ENCODE data around the gene ANKH.

Gene ANKH

DNA sequence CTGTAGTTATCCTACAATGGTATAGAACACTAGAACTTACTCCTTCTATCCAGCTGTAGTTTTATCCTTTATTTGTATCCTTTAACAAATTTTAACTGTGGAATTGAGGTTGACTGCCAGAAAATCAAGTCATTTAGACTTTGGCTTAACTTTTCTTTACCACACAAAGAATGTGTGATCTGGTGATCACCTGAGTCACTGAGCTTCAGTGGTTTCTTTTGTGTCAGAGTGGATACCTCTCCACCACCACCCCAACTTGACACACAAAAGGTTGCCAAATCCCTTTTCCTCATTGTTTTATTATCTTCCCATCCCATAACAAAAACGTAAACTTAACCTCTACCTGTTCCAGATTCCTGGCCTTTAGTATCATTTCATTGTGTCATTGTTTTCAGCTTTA lies 201.6 kb downstream of the ANKH start:
- TF ChIP-seq CTCF (IDR thresholded peaks at IDR 0.05; ENCODE audit: low read depth, low read length): no peak
- peak in 1 of 2 donors; percentile 61 for DNase-seq (ENCODE audit: low read depth in 2 of 2)
- H3K4me3 ChIP-seq (replicated peaks in 1 of 2; ENCODE audit: low read depth in 2 of 2, low read length in 2 of 2): no peak overlapping the region

DNA sequence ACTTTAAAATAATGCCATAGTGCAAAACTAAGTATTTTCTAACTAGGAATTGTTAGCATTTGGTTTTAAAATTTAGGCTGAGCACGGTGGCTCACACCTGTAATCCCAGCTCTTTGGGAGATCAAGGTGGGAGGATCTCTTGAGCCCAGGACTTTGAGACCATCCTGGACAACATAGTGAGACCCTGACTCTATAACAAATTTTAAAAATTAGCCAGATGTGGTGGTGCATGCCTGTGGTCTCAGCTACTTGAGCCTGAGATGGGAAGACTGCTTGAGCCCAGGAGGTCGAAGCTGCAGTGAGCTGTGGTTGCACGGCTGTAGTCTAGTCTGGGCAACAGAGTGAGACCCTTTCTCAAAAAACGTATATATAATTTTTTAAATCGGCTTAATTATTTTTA lies 202.2 kb downstream of the ANKH start:
- TF ChIP-seq CTCF (IDR thresholded peaks at IDR 0.05; ENCODE audit: low read depth, low read length): no peak
- no peak for DNase-seq (ENCODE audit: low read depth in 2 of 2)
- H3K4me3 ChIP-seq (replicated peaks in 1 of 2; ENCODE audit: low read depth in 2 of 2, low read length in 2 of 2): no peak overlapping the region

GRCh38 chr5:14668181-14668591 lies 203.4 kb downstream of the ANKH start:
- DNase-seq (ENCODE audit: low read depth in 2 of 2): no peak
- no peak overlapping the region for H3K4me3 ChIP-seq (replicated peaks in 1 of 2; ENCODE audit: low read depth in 2 of 2, low read length in 2 of 2)
- TF ChIP-seq CTCF (IDR thresholded peaks at IDR 0.05; ENCODE audit: low read depth, low read length): no peak

- DNase-seq (ENCODE audit: low read depth in 2 of 2): no peak
- H3K4me3 ChIP-seq (replicated peaks in 1 of 2; ENCODE audit: low read depth in 2 of 2, low read length in 2 of 2): no peak overlapping the region
Observed at GRCh38 chr5:14667770-14668169, 203.8 kb downstream of the ANKH start.

DNA sequence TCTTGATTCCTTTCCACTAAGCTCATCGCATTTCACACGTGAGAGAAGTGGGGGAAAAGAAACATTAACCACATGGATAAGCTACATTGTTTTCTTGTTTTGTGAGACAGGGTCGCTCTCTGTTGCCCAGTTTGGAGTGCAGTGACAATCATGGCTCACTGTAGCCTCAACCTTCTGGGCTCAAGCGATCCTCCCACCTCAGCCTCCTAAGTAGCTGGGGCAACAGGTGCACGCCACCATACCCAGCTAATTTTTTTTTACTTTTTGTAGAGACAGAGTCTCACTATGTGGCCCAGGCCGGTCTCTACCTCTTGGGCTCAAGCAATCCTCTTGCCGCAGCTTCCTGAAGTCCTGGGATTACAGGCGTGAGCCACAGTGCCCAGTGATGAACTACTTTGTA lies 204.3 kb downstream of the ANKH start:
- no peak for DNase-seq (ENCODE audit: low read depth in 2 of 2)
- no peak for TF ChIP-seq CTCF (IDR thresholded peaks at IDR 0.05; ENCODE audit: low read depth, low read length)
- no peak overlapping the region for H3K4me3 ChIP-seq (replicated peaks in 1 of 2; ENCODE audit: low read depth in 2 of 2, low read length in 2 of 2)

More at GRCh38 chr5:14667770-14668169, 203.8 kb downstream of the ANKH start:
- TF ChIP-seq CTCF (IDR thresholded peaks at IDR 0.05; ENCODE audit: low read depth, low read length): no peak

- no peak for TF ChIP-seq CTCF (IDR thresholded peaks at IDR 0.05; ENCODE audit: low read depth, low read length)
- no peak overlapping the region for H3K4me3 ChIP-seq (replicated peaks in 1 of 2; ENCODE audit: low read depth in 2 of 2, low read length in 2 of 2)
- DNase-seq (ENCODE audit: low read depth in 2 of 2): no peak
Observed at GRCh38 chr5:14666357-14666756, 205.2 kb downstream of the ANKH start.

- peak overlapping the region; percentile 70 to 79 for H3K4me3 ChIP-seq (replicated peaks in 1 of 2; ENCODE audit: low read depth in 2 of 2, low read length in 2 of 2)
- no peak for DNase-seq (ENCODE audit: low read depth in 2 of 2)
- no peak for TF ChIP-seq CTCF (IDR thresholded peaks at IDR 0.05; ENCODE audit: low read depth, low read length)
Observed at GRCh38 chr5:14665949-14666348, 205.6 kb downstream of the ANKH start.

Measured in cardiac fibroblast (primary cell).